GM18517 (cell line): Measurements from ENCODE around the gene FKBP7.
"Not testable (repeated sequence)": the region's sequence is repeated elsewhere in the genome, so short reads cannot be mapped to it uniquely, and the experiment has no call there.

Source experiments
- ATAC-seq: cut with Tn5 transposase; IDR thresholded peaks from one replicate; pipeline ENCODE4 v1.9.1; 2021; ENCODE audit warnings: mild to moderate bottlenecking, moderate library complexity; ENCODE audit not compliant: unreplicated experiment

Gene FKBP7

GRCh38 chr2:178450524-178450773, 28.0 kb downstream of the FKBP7 start:
- ATAC-seq = peak; percentile 53

DNA sequence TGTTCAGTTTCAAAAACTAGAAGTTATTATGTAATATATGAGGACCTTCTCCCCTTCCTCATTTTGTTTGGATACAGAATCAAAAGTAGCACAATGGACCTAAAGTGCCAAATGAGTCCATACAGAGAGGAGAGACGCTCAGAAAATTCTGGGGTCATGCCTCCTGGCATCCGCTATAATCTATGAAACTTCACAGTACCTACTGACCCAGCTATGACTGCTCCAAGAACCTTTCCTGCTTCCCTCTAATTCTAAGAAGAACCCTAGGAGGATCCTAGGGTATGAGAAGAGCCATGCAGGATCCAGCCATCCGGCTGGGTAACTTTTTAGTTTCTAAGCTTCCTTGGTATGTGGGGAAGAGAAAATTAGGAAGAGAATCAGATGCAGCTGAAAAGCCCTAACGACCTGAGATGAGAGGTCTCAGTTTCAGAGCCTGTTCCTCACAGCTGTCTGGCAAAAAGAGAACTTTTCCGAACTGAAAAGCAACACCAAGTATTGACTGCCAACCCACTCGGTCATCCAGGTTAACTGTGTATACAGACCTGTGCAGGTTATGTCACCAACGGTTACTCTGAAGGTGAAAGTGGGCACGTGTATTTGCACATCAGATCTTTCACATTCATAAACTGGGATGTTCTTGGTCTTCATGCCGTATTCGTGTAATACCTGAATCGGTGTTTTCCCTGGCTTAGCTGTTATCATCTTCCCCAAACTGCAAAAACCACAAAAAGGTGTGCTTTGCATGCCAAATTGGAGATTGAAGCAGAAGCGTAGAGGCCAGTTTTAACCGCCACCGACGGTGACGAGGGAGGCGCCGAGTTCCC, 28.5 kb downstream of the FKBP7 start:
- ATAC-seq = peak; percentile 11

DNA sequence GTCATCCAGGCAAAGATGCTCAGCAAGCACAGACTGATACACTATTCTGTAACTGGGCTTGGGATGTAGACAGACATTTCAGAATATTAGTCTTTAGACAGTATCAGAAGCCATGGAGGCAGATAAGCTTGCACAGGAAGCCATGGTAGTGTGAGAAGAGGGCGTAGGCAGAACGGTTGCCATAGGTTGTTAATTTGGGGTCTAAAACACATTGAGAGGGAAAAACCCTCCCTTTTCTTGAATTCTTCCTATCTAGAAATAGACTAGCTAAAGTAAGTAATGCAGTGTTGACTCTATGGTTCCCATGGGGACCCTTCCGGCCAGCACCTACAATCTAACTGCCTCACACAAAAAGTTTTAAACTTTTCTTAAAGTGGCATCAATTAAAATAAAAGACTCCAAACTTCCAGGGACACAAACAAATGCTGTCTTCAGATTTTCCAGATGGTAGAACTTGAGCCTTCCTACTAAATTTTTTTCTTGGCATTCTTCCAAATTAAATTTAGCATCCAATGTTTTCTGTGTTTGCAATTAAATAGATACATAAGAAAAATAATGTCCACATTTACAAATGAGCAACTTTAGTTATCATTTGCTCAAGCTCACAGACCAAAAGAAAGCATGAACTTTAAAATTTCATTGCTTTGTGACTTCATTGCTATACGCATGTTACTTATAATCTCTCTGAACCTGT, 29.3 kb downstream of the FKBP7 start:
- ATAC-seq = no peak

DNA sequence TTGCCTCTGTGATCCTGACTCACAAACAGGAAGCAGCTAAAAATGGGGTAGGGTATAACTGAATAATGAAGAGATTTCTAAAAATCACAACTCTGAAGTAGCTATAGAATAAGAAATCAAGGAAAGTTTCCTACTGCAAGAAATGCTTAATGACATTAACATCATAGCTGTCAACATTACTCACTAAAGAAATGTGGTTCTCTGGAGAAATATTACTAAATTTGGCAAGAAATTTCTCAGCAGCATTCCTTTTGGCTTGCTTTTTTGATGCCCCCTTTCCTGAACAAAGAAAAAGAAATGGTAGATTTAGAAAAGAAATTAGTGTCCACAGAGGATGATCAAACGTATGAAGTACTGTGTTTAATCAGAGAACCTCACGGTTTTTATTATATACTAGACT, 37.0 kb downstream of the FKBP7 start:
- no peak for ATAC-seq

DNA sequence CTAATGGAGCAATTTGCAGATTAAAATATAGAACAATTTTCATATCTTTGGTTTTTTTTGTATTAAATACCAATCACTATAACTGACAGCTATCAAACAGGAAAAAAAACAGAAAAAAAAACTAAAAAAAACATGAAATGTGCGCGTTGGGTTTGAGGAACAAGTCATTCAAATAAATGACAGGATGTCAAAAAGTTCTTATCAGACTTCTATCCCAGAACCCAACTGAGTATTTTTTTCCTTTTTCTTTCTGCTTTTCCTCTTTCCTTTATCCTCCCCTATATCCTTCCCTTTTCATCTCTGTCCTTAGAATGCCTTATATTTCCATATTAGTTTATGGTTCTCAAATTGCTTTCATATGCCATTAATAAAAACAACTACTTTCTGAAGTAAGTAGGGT, 41.7 kb downstream of the FKBP7 start:
- no peak for ATAC-seq

- ATAC-seq = no peak
These were observed 49.1 kb downstream of the FKBP7 start for GRCh38 chr2:178429336-178429735.

DNA sequence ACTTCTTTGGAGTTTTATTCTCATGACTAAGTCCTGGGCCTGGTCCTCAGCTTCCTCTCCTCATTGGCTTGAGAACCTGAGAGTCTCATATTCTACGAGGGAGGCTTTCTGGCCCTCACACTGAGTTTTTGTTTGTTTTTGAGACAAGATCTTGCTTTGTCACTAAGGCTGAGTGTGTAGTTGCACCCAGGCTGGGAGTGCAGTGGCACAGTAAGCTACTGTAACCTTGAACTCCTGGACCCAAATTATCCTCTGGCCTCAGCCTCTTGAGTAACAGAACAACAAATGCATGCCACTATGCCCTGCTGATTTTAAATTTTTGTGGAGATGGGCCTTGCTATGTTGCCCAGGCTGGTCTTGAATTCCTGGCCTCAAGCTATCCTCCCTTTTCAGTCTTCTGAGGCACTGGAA, 50.0 kb downstream of the FKBP7 start:
- ATAC-seq = no peak

DNA sequence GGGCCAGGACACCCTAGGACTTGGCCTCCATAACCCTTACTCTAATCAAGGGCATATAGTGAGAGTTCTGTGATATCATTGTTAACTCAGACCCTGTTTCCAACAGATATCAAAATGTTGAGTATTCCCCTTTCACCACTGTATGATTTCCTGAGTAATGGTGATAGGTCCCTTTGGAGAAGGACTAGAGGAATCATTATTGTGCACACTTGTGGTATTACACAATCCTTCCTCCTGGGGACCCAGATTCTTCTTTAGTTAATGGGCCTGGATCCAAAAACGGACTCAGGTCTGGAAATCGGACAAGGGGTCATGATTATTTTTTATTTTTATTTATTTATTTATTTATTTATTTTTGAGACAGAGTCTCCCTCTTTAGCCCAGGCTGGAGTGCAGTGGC, 50.9 kb downstream of the FKBP7 start:
- ATAC-seq = no peak

GRCh38 chr2:178426388-178426787, 52.0 kb downstream of the FKBP7 start:
- ATAC-seq = no peak

DNA sequence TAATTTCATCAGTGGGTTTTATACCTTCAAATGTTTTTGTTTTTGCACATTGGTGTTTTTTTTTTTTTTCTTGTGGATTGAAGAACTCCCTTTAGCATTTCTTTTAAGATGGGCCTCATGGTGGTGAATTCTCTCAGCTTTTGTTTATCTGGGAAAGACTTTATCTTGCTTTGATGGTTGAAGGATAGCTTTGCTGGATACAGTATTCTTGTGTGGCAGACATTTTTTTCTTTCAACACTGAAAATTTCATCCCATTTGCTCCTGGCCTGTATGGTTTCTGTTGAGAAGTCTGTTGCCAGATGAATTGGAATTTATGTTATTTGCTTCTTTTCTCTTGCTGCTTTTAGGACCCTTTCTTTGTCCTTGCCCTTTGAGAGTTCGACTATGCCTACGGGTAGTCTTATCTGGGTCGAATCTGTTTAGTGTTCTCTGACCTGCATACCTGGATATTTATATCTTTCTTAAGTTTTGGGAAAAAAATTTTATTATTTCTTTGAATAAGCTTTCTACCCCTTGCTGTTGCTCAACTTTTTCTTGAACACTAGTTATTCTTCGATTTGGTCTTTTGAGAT, 53.1 kb downstream of the FKBP7 start:
- ATAC-seq = no peak

- not testable (repeated sequence) for ATAC-seq
These were observed 54.7 kb downstream of the FKBP7 start for GRCh38 chr2:178423746-178424145.

DNA sequence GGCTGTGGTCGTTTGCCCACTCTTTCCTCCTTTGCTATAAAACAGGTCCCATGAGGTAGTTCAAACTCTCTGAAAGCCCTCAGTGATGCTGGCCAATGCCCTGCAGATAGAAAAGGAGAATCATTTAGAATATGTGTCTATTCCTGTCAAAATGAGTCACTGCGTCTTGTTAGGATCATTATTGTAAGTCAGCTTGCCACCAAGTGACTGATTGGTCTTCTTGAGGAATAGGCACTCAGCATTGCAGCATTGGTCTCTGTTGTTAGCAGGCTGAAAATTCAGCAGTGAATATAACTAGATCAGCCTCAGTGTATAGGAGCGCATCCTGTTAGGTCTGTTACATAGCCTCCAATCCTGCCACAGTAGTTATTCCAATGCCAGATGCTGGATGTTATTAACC, 56.3 kb downstream of the FKBP7 start:
- ATAC-seq = no peak

DNA sequence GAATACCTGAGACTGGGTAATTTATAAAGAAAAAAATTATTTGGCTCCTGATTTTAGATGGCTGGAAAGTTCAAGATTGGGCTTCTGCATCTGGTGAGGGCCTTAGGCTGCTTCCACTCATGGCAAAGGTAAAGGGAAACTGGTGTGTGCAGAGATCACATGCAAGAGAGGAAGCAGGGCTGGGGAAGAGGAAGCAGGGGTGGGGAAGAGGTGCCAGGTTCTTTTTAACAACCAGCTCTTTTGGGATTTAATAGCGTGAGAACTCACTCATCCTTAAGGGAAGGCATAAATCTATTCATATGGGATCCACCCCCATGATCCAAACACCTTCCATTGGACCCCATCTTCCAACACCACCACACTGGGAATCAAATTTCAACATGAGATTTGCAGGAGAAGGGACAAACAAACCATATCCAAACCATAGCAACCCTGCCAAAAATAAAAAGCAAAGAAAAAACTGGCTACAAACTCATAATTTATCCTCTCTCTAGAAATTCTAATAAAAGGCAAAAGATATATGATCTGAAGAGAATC, 57.9 kb downstream of the FKBP7 start:
- ATAC-seq = no peak

- ATAC-seq = no peak
These were observed 59.3 kb downstream of the FKBP7 start for GRCh38 chr2:178419123-178419522.

GRCh38 chr2:178418426-178418825, 60.0 kb downstream of the FKBP7 start:
- no peak for ATAC-seq

DNA sequence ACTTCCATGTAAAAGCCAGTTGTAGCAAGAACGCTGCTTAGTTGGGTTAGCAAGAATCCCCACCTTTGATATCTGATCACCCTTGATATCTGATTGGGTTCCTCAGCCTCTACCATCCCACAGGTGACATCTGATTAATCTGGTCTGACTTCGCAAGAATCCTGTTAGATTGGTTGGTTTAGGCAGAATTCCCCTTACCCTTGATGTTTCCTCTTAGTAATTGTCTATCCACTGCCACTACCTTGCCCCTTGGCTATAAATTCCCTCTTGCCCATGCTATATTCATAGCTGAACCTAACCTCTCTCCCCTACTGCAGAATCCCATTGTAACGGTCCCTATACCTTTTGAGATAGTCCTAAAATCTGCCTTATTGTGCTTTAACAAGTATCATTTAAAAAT, 60.5 kb downstream of the FKBP7 start:
- ATAC-seq = no peak

- ATAC-seq = no peak
These were observed 62.4 kb downstream of the FKBP7 start for GRCh38 chr2:178415979-178416378.

DNA sequence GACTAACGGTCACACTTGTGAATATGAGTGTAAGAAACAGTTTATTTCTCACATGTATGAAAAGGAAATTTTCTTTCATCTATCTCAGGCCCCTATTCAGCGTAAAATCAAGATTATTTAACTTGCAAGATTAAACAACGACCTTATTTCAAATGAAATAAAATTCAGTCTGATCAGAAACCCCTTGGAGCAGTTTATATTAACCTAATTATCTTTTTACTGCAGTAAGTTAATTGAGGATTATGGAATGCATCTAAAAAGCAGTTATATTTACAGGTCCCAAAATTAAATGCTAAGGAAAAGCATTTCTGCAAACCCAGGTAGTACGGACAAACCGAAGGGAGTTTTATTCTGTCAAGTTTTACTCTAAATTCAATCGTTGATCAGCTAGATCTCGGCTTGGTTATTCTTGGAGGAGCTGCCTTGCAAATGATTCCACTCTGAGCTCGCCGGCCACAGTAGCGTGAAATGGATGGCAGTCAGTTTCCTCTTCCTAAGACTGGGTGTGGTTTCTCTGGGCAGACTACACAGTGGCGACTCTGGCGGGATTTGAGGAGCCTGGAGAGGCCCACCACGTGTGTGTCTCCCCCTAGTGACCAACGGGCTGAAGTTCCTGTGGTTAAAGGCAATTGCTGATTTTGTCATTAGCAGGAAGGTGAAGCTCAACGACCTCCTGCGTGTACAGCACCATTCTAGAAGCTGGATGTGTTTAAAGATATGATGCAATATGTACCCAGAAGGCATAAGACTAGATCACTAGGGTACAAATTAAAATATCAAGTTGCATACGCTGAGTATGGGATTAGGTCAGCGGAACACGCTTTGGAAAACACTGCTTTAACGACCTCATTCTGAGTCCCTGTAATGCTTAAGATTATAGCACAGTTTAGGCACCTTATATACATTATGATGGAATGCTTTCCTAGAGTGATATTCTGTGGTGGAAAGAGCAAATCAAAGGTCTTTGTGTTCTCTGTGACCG, 63.8 kb downstream of the FKBP7 start:
- peak; percentile 76 for ATAC-seq
